IPS-20b (cell line): ENCODE results near the gene NCOA1.

Experiments used
- H3K27ac ChIP-seq: one replicate; pipeline ENCODE4 v1.5.1; 2013; ENCODE audit warnings: low read length
- H3K27me3 ChIP-seq: 2 replicates; pipeline ENCODE4 v1.6.1; 2013; ENCODE audit warnings: mild to moderate bottlenecking, low read length, inconsistent platforms; ENCODE audit not compliant: insufficient read depth
- H3K36me3 ChIP-seq: 2 replicates; pipeline ENCODE4 v1.6.1; 2013; ENCODE audit warnings: low read depth, mild to moderate bottlenecking, inconsistent platforms, low read length, moderate library complexity; ENCODE audit not compliant: insufficient read depth
- H3K4me1 ChIP-seq: 2 replicates; pipeline ENCODE4 v1.6.1; 2013; ENCODE audit warnings: mild to moderate bottlenecking, control low read depth, inconsistent platforms, low read length, moderate library complexity; ENCODE audit not compliant: insufficient read depth
- H3K4me3 ChIP-seq: 2 replicates; pipeline ENCODE4 v1.5.1; 2013; ENCODE audit warnings: mild to moderate bottlenecking, low read length, inconsistent platforms
- H3K9ac ChIP-seq: 2 replicates; pipeline ENCODE4 v1.6.1; 2013; ENCODE audit warnings: low read depth, mild to moderate bottlenecking, inconsistent platforms, low read length, moderate library complexity
- H3K9me3 ChIP-seq: 2 replicates; pipeline ENCODE4 v1.6.1; 2013; ENCODE audit warnings: mild to moderate bottlenecking, low read depth, low read length, inconsistent platforms; ENCODE audit not compliant: insufficient read depth

Gene NCOA1

DNA sequence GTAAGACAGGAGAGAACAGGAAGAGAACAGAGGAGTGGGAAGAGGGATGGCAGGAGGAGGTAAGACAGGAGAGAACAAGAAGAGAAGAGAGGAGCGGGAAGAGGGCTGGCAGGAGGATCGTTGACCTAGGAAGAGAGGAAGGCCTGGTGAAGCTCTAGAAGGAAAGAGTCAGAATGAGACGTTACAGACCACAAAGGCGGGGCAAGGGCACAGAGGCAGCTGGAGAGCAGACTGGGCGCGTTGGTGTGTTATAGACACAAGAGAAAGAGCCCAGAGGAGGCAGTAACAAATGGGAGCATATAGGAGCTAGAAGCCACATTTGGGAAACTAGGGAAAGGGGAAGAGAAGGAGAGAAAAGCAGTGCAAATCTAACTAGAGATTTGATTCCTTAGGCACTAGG, 275.6 kb downstream of the NCOA1 start:
- no peak overlapping the region for H3K27ac ChIP-seq
- H3K9ac ChIP-seq = no peak overlapping the region
- peaks cover 12% of the 10 kb centered on the region; the same call in 1 of the 2 replicates for H3K36me3 ChIP-seq
- no peaks in the 10 kb centered on the region for H3K9me3 ChIP-seq
- no peak overlapping the region for H3K4me3 ChIP-seq
- peaks cover under 1% of the 10 kb centered on the region; the same call in 1 of the 2 replicates for H3K4me1 ChIP-seq
- no peaks in the 10 kb centered on the region for H3K27me3 ChIP-seq

DNA sequence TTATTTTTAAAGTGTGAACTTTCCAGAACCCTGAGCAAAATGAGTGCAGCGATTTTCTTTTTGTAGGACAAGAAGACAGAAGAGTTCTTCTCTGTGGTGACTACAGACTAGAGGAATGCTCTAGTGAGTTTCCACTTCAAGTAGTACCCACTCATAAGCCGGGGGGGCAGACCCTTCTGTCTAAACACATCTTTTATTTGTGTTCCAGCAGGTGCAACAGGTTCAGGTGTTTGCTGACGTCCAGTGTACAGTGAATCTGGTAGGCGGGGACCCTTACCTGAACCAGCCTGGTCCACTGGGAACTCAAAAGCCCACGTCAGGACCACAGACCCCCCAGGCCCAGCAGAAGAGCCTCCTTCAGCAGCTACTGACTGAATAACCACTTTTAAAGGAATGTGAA, 277.0 kb downstream of the NCOA1 start:
- H3K27ac ChIP-seq = no peak overlapping the region
- no peaks in the 10 kb centered on the region for H3K27me3 ChIP-seq
- H3K4me3 ChIP-seq = no peak overlapping the region
- no peak overlapping the region for H3K9ac ChIP-seq
- H3K4me1 ChIP-seq = peaks cover 8% of the 10 kb centered on the region; the same call in 1 of the 2 replicates
- H3K36me3 ChIP-seq = peaks cover 5% of the 10 kb centered on the region; the same call in 1 of the 2 replicates
- no peaks in the 10 kb centered on the region for H3K9me3 ChIP-seq

GRCh38 chr2:24768601-24769000, 277.5 kb downstream of the NCOA1 start:
- no peaks in the 10 kb centered on the region for H3K27me3 ChIP-seq
- H3K4me3 ChIP-seq = no peak overlapping the region
- peaks cover 8% of the 10 kb centered on the region; the same call in 1 of the 2 replicates for H3K4me1 ChIP-seq
- no peak overlapping the region for H3K27ac ChIP-seq
- H3K36me3 ChIP-seq = peaks cover 5% of the 10 kb centered on the region; the same call in 1 of the 2 replicates
- H3K9me3 ChIP-seq = no peaks in the 10 kb centered on the region
- H3K9ac ChIP-seq = no peak overlapping the region

GRCh38 chr2:24771061-24771460, 280.0 kb downstream of the NCOA1 start:
- no peak overlapping the region for H3K9ac ChIP-seq
- H3K4me1 ChIP-seq = peaks cover 8% of the 10 kb centered on the region; the same call in 1 of the 2 replicates
- H3K36me3 ChIP-seq = no peaks in the 10 kb centered on the region
- H3K4me3 ChIP-seq = no peak overlapping the region
- no peaks in the 10 kb centered on the region for H3K9me3 ChIP-seq
- no peaks in the 10 kb centered on the region for H3K27me3 ChIP-seq
- H3K27ac ChIP-seq = no peak overlapping the region

GRCh38 chr2:24771764-24772586, 280.9 kb downstream of the NCOA1 start:
- Histone ChIP-seq H3K9me3 (no peaks in the 10 kb centered on the region), H3K27me3 (no peaks in the 10 kb centered on the region), H3K36me3 (no peaks in the 10 kb centered on the region), H3K4me3 (no peak overlapping the region), H3K27ac (no peak overlapping the region), H3K9ac (no peak overlapping the region), H3K4me1 (peaks cover 8% of the 10 kb centered on the region; the same call in 1 of the 2 replicates)

GRCh38 chr2:24774373-24774772, 283.3 kb downstream of the NCOA1 start:
- H3K4me1 ChIP-seq = peaks cover 14% of the 10 kb centered on the region
- no peak overlapping the region for H3K9ac ChIP-seq
- no peak overlapping the region for H3K4me3 ChIP-seq
- H3K27me3 ChIP-seq = no peaks in the 10 kb centered on the region
- H3K9me3 ChIP-seq = no peaks in the 10 kb centered on the region
- H3K27ac ChIP-seq = no peak overlapping the region
- no peaks in the 10 kb centered on the region for H3K36me3 ChIP-seq

- no peaks in the 10 kb centered on the region for H3K9me3 ChIP-seq
- H3K9ac ChIP-seq = no peak overlapping the region
- H3K27me3 ChIP-seq = no peaks in the 10 kb centered on the region
- H3K27ac ChIP-seq = no peak overlapping the region
- no peak overlapping the region for H3K4me3 ChIP-seq
- peaks cover 6% of the 10 kb centered on the region for H3K4me1 ChIP-seq
- H3K36me3 ChIP-seq = no peaks in the 10 kb centered on the region
Observed at GRCh38 chr2:24779116-24779515, 288.1 kb downstream of the NCOA1 start.

DNA sequence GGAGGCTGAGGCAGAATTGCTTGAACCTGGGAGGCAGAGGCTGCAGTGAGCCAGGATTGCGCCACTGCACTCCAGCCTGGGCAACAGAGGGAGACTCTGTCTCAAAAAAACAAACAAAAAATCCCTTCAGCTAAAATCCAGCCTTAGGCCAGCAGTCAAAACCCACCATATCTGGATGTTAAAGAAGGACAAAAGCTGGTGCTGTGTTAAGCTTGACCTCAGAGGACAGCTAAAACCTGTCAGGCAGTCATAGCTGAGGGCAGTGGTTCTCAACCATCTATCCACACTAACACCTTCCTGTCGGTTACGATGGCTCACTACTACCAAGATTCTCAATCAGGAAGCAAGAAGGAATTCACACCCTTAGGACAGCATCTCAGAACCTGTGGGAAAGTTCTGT, 292.6 kb downstream of the NCOA1 start:
- Histone ChIP-seq H3K36me3 (no peaks in the 10 kb centered on the region), H3K9ac (no peak overlapping the region), H3K4me1 (no peaks in the 10 kb centered on the region), H3K9me3 (no peaks in the 10 kb centered on the region), H3K27me3 (no peaks in the 10 kb centered on the region), H3K27ac (no peak overlapping the region), H3K4me3 (no peak overlapping the region)

GRCh38 chr2:24785671-24786321, 294.7 kb downstream of the NCOA1 start:
- Histone ChIP-seq H3K36me3 (peaks cover 6% of the 10 kb centered on the region), H3K27me3 (no peaks in the 10 kb centered on the region), H3K9ac (no peak overlapping the region), H3K9me3 (no peaks in the 10 kb centered on the region), H3K27ac (no peak overlapping the region), H3K4me1 (peaks cover 3% of the 10 kb centered on the region; the same call in 1 of the 2 replicates), H3K4me3 (no peak overlapping the region)

DNA sequence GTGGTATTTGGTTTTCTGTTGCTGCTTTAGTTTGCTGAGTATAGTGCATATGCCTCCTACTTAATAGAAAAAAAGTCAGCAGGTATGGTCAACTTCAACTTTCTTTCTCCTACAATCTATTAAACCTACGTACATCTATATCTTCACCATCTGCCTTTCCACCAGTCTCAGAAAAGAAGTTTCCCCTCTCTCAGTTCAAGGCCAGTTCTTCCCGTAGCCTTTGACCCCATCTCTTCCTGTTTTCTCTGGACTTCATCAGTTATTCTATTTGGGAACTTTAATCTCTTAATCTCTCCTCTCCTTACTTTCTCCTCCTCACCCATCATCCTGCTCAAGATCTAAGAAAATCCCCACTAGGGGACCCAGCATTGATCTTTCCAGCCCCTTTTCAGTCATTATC, 296.5 kb downstream of the NCOA1 start:
- Histone ChIP-seq H3K9ac (no peak overlapping the region), H3K4me1 (peaks cover 5% of the 10 kb centered on the region), H3K4me3 (no peak overlapping the region), H3K27ac (no peak overlapping the region), H3K36me3 (peaks cover 6% of the 10 kb centered on the region), H3K27me3 (no peaks in the 10 kb centered on the region), H3K9me3 (no peaks in the 10 kb centered on the region)

DNA sequence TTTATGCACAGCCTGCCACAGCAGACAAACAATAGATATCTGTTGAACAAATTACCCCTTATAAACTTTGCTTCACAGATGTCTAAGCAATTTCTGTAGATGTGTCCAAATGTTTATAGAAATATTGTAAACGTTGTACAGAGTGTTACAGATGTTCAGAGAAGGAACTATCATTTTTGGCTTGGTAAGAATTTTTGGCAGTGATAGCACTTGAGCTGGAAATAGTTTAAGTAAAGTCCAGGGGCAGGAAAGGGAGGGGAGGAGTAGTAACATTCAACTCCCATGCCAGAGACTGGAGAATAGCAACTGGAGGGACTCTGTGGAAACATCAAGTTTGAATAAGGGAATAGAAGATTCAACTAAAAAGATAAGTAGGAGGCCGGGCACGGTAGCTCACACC, 297.8 kb downstream of the NCOA1 start:
- H3K9ac ChIP-seq = no peak overlapping the region
- H3K27ac ChIP-seq = no peak overlapping the region
- H3K4me1 ChIP-seq = peaks cover 5% of the 10 kb centered on the region
- no peak overlapping the region for H3K4me3 ChIP-seq
- no peaks in the 10 kb centered on the region for H3K9me3 ChIP-seq
- peaks cover 6% of the 10 kb centered on the region for H3K36me3 ChIP-seq
- H3K27me3 ChIP-seq = no peaks in the 10 kb centered on the region

- no peaks in the 10 kb centered on the region for H3K9me3 ChIP-seq
- H3K4me3 ChIP-seq = no peak overlapping the region
- peaks cover 27% of the 10 kb centered on the region for H3K36me3 ChIP-seq
- peaks cover 11% of the 10 kb centered on the region for H3K4me1 ChIP-seq
- no peak overlapping the region for H3K27ac ChIP-seq
- H3K27me3 ChIP-seq = no peaks in the 10 kb centered on the region
- H3K9ac ChIP-seq = no peak overlapping the region; the same call in 1 of the 2 replicates
Observed at GRCh38 chr2:24791452-24791851, 300.4 kb downstream of the NCOA1 start.
